LNCAP (cell line): ENCODE data around the gene STXBP5L.

Source experiments
- TF ChIP-seq, protein P1 (sequence below): fragments of 450-650 bp; IDR thresholded peaks from 2 replicates; pipeline ENCODE4 v1.5.1; 2017; ENCODE audit warnings: mild to moderate bottlenecking

The STXBP5L gene

GRCh38 chr3:120931593-120931992, 23.6 kb downstream of the STXBP5L start:
- TF ChIP-seq, protein P1, sequence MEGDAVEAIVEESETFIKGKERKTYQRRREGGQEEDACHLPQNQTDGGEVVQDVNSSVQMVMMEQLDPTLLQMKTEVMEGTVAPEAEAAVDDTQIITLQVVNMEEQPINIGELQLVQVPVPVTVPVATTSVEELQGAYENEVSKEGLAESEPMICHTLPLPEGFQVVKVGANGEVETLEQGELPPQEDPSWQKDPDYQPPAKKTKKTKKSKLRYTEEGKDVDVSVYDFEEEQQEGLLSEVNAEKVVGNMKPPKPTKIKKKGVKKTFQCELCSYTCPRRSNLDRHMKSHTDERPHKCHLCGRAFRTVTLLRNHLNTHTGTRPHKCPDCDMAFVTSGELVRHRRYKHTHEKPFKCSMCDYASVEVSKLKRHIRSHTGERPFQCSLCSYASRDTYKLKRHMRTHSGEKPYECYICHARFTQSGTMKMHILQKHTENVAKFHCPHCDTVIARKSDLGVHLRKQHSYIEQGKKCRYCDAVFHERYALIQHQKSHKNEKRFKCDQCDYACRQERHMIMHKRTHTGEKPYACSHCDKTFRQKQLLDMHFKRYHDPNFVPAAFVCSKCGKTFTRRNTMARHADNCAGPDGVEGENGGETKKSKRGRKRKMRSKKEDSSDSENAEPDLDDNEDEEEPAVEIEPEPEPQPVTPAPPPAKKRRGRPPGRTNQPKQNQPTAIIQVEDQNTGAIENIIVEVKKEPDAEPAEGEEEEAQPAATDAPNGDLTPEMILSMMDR, result no peak

- TF ChIP-seq, protein P1, result no peak
These were observed 48.1 kb downstream of the STXBP5L start for GRCh38 chr3:120956143-120956542.

DNA sequence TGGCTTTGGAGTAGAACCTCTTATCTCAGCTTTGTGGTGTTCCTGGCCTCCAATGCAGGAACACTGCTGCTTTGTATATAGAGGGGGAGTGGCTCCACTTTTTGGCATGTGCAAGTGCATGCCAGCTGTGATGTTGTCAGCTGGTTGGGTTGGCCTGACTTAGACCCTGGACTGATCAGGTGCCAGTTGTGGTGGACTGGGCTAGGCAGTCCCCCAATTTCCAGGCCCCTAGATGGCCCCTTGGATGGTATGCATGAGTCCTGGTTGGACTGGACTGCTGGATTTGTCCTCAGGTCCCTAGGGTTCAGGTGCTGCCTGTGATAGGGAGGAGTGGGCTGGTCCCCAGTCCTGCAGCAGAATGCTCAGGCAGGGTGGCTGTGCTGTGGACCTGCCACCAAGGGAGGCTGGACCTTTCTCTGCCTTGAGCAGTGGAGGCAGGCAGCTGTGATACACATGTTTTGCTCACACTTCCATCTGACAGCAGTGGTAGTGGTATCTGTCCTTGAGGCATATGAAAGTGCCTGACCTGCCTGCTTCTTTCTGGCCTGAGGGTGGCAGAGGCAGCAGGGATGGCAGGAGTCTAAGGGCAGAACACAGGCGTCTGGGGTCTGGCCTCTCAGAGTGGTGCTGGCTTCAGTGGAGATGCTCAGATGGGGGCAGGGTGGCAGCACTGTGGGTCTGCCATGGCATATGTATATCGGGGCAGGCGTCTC, 74.8 kb downstream of the STXBP5L start:
- TF ChIP-seq, protein P1, result no peak

DNA sequence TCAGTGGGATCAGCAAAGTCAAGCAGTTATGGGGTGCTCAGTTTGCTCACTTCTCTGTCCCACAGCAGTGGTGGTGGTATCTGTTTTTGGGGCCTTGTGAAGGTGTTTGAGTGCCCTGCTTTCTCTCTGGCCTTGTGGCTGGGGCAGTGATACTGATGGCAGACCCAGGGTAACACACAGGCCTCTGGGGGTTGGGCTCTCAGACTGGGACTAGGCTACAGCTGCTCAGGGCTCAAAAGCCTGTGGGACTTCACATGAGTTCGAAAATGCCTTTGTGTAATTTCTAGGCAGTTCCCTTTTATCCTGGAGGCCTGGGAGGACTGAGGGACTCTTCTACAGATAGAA, 75.3 kb downstream of the STXBP5L start:
- TF ChIP-seq, protein P1, result no peak

- TF ChIP-seq, protein P1, result no peak
These were observed 75.8 kb downstream of the STXBP5L start for GRCh38 chr3:120983841-120984240.

DNA sequence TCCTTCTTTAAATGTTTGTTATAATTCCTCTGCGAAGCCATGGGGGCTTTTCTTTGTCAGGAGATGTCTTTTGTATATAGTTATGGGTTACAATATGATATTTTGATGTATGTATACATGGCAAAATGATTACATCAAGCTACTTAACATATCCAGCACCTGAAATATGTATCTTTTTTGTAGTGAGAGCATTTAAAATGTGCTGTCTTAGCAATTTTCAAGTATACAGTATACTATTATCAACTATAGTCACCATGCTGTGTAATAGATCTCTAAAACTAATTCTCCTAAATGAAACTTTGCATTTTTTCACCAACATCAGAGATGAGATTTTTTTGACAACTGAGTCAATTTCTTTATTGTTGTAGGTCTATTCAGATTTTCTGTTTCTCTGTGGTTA, 77.2 kb downstream of the STXBP5L start:
- TF ChIP-seq, protein P1, result no peak

GRCh38 chr3:120988994-120989393, 81.0 kb downstream of the STXBP5L start:
- TF ChIP-seq, protein P1, result no peak

GRCh38 chr3:121018917-121019321, 110.9 kb downstream of the STXBP5L start:
- TF ChIP-seq, protein P1, result no peak
